SH-SY5Y (cell line): Measurements from ENCODE around the gene CSHL1.

ENCODE experiments used
- GATA2 ChIP-seq: IDR thresholded peaks from 2 replicates; pipeline ENCODE4 v1.6.1; 2011; ENCODE audit warnings: mild to moderate bottlenecking, low read depth, low read length
- GATA3 ChIP-seq: IDR thresholded peaks from 2 replicates; pipeline ENCODE4 v1.6.1; 2011; ENCODE audit warnings: low read depth, mild to moderate bottlenecking, low read length, moderate library complexity

- TF ChIP-seq GATA3 (no peak), GATA2 (no peak)
These were observed 621 bp upstream of the CSHL1 start for GRCh38 chr17:63911657-63912100.
